GOT3 (cell line): Measurements from ENCODE around the gene MBNL2.

Experiments
- DNase-seq: peaks from one replicate; lab custom pipeline; 2025; ENCODE audit warnings: mixed read lengths; lab: John Stamatoyannopoulos, UW

Gene MBNL2

DNA sequence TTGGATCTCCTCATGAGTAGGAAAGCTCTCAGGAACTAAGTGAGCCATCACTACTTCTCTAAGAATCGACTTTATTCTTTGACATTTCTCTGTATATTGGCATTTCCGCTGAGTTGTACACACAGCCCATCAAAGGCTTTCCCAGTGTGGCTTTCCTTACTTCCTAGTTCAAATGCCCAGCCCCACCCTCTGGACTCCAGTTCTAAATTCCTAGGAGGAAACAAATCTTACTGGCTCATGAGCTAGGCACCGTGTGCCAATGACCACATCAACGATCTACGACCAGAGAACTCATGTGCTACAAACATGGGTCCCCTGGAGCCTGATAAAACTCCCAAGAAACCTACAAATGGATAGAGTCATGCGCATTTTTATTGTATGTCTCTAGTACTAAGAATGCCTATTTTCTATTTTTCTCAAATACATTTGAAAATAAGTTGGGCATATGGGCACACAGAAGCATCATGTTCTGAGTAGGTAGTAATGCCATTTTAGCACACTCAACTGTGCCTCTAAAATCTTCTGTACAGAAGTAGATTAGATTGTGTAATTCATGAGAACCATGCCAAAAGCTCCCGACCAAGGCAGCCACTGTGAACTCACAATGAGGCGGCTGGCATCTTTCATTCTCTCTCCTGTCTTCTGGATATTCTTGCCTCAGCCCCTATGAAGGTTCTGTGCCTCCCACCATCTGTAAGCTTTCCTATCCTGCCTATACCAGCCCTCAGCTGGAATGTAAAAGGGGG, 201.3 kb downstream of the MBNL2 start:
- DNase-seq, result no peak

DNA sequence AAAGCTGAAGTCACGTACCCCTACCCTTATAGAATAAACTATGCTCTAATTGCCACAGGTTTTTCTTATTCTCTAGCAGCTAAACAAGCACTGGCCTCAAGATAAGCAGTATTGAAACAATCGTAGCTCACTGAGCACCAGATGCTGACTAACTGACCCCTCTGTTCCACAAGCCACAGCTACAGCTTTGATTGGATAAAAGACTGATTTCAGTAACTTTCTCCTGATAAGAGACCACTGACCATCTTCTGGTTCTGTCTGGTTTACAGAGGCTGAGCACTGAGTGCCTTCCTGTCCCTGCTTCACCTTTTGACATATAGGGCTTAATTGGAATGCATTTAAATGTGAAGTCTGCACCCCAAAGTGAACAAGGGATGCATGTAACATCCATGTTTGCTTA, 203.5 kb downstream of the MBNL2 start:
- no peak for DNase-seq

DNA sequence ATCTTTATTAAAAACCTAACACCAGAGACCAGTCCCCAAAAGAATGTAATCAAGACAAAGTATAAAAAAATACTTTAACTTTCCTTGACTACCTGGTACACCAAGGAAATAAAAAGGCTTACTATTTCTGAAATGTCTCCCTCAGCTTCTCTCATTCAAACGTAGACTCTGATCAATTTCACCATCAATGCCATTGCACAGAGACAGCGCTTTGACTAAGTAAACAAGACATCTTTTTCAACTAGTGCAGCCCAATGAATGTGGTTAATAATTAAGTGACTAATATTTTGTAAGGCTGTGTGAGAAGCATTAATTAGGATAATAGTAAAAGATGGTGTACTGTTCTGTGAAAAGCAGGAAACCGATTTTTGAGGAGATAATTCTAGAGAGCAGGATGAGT, 204.6 kb downstream of the MBNL2 start:
- no peak for DNase-seq

DNA sequence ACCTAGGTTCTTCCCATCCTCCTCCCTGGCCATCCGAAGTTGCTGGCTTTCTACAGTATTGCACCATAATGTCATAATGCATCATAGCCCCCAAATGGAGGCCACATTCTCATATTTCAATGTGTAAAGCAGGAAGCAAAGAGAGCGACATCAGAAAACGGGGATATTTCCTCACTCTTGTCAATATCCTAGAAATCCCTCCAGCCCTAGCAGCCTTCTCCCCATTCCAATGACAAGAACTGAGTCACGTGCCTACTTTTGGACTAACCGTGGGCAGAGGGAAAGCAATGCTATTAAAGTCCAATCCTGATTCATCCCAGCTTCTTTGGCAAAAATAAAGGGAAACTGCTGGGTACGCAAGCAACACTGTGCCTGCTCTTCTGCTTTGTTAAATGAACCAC, 207.5 kb downstream of the MBNL2 start:
- DNase-seq, result no peak

DNA sequence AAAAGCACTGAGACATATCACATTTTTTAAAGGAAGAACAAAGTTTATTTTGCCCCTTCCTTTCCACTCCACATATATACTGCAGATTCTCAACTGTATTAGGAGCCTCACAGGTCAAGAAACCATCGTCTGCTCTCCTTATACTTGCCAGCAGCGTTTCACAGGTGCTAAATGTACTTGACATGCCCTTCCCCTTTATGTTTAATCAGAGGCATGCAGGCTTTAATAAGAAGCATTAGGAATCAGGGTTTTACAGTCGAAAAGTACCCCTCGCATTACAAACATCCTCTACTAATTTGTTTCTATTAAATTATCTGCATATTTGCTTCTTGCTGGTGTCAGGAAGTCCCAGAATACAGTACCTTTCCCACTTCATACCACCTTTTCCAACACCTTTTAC, 208.2 kb downstream of the MBNL2 start:
- no peak for DNase-seq

DNA sequence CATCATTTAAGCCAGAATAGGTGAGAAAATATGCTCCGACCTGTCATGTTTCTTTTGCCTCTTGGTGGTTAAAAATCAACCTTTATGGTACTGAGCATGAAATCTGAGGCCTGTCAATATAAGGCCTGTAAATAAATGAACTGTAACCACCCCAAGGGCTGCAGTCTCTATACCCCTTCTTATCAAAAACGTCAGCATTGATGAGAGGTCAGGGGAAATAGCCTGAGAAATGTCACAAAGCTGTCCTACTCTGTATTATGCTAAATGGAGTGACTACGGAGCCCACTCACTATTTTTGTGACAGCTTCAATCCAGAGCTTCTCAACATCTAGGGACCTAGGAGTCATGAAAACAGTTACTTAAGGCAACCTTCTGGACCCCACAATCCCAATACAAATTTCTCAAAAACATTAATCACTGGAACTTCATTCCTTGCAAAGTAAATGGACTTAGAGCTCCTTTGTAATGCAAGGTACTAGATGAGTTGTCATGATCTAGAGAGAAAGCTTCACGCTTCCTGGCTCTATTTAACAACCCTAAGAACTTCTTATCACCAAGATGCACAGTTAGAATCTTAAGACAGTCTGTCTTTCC, 209.1 kb downstream of the MBNL2 start:
- no peak for DNase-seq

DNA sequence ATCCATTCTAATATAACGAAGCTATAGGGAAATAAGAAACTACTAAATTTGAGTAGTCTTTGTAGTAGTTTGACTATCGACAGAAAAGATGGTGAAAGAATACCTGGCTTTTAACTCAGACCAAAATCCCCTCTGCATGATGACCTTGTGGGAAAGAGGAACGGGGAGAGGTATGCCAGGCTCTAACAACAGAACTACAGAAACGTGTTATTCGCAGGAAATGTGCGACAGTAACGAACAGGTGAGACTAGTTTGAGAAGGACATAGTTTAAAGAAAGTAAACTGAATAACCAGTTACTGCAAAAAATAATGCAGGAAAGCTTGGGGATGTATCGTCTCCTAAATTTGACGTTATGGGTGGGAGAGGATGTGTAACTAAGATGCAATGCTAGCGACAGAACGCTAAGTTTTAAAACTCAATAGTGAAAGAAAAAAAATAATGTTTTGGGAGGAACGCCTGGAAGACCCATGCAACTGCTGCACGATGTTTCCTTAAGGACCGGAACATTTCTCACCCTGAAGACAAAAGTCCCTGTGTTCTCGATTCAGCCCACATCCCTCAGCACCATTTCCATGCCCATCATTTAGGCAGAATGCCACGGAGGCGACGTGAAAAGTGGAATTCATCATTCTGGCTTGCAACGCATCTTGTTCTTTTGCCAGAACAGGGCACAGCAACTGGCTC, 210.2 kb downstream of the MBNL2 start:
- no peak for DNase-seq

DNA sequence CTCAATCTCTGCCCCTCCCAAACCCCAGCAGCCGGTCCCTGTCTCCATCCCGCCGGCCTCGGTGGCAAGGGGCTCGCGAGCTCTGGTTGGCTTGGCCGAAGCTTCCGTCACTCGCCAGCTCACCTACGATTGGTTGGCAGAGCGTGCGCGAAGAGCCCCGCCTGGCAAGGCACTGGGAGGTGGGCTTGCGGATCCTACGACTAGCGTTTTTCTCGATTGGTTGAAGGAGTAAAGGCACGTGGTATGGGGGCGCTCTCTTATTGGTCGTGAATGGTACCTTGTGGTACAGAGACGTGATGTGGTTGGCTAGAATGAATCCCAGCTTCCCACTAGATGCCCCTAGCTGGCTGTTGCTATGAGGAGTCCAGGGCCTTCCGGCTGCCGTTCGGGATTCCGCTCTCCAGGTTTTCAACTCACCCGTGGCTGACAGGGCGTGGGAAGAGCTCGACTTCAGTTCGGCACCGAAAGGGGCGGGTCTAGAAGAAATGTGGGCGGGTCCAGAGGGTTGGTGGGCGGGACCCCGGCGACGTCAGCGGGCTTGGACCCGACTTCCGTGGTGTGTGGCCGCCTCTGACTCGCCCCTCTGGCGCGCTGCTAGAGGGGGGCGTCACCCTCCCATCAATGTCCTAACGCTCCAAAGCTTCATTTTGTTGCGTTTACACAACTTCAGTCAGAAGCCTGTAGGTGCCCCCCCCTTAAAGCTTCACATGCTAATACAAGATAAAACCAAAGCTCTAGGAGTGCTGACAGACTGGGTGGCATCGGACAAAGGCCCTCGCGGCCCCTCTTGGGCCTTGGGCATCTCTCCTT, 211.0 kb downstream of the MBNL2 start:
- DNase-seq, result peak; percentile 98

DNA sequence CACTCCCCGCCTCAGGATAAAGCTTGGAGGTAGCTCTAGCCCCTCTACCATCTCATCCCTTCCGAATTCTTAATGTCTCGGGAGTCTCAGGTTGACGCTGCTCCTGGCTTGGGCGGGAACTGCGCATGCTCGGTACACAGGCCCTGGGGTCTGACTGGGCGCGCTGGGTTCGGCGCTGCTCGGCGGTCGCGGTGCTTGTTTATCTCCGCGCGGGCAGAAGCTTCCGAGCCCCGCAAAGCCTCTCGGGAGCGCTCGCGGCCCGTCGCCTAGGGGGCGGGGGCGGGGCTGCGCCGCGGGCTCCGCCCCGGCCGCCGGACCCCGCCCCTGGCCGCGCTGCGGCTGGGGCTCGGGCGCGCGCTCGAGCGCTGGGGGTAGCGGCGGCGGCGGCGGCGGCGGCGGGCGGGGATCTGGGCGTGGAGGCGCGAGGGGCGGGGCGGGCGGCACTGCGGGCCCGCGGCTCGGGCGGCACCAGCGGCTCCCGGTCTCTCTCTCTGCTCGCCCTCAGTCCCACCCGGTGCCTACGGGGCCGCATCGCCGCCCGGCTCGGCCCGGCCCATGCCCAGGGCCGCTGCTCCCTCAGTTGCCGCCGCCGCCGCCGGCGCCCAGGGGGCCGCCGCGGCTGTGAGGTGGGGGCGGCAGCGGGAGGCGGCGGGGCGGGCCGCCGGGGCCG, 211.7 kb downstream of the MBNL2 start, which contains the start of gene RAP2A:
Gene RAP2A, plus strand, starts transcription at position 443 of the 670 bp plus-strand sequence. CDS start 302 bp downstream, outside the sequence.
- peak; percentile 63 for DNase-seq

DNA sequence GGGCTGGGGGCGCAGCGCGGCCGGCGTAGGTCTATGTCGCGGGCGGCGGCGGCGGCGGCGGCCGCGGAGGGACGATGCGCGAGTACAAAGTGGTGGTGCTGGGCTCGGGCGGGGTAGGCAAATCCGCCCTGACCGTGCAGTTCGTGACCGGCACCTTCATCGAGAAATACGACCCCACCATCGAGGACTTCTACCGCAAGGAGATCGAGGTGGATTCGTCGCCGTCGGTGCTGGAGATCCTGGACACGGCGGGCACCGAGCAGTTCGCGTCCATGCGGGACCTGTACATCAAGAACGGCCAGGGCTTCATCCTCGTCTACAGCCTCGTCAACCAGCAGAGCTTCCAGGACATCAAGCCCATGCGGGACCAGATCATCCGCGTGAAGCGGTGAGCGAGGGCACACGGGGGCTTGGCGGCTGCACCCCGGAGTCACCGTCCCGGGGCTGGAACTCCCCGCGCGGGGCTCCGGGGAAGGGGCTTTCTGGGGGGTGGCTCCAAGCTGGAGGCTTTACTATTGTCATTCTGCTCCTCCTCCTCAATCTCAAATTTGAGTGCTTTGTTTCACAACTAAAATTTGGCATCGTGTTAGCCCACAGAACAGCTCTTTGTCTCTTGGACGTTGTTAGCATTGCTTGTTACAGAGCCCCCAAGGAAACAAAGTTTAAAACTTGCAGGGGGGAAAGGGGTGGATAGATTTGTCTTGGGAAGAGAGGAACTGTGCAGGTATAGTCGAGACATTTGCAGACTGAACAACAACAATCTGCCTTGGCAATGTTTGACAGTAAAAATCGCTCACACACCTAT, 212.5 kb downstream of the MBNL2 start:
- DNase-seq, result no peak

DNA sequence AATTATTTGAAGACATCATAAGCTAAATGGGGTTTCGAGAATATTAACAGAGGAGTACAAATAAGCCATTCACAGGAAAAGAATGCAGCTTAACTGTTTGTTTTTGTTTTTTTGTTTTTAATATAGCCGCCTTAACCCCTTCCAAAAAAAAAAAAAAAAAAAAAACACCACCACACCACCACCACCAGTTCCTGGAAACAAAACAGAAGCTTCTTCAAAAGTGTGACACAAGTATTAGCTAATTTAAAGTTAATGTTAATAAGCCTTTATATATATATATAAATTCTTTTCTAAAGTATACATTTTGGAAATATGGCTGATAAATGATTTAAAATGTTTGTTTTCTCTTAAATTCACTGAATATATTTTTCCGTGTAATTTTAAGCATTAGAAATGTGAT, 213.2 kb downstream of the MBNL2 start:
- no peak for DNase-seq

DNA sequence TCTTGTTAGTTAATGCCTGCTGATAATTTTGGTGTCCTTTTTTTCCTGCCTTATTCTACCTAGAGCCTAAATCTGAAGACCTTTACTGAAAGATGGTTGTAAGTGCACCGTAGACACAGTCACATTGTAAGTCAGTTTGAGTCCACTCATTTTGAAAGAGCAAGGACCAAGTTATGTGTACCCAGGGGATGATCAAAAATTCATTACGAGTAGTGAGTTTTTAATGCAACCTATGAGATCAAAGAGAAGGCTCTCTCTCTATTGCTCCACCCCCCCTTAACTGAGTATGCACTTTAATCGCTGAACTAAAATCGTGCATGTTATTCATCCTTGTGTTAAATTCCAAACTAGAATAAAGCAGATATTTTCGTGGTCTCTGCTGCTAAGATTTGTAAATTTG, 213.7 kb downstream of the MBNL2 start:
- DNase-seq, result no peak

DNA sequence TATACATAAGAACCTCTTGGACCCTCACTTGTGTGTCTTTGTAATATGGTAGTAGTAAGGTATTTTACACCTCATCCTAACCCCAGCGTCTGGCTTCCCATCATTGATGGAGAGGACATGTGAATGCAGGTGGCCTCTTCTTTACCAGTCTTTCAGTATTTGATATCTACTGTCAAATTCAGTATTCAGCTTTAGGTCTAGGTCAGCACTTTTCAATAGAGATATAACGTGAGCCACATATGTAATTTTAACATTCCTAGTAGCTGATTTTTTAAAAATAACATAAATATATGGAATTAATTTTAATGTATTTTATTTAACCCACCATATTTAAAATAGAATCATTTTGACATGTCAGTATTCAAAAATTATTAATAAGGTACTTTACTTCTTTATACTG, 214.7 kb downstream of the MBNL2 start:
- DNase-seq, result no peak

DNA sequence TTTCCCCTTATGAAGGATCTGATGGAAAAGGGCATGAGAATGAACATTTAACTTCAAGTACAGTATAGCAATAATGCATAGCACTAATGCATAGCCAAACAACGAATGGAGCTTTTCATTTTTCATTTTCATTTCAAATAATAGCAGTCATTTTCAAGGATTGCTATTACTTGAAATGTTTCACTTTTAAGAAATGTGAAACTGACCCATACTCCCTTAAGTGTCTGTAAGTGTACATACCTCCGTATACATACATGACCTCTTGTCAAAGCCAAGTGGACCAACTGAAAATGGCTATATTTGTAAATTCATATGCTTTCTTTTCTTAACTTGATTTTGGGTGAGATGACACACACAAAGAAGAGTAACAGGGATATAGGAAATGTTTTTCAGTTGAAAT, 215.6 kb downstream of the MBNL2 start:
- no peak for DNase-seq

DNA sequence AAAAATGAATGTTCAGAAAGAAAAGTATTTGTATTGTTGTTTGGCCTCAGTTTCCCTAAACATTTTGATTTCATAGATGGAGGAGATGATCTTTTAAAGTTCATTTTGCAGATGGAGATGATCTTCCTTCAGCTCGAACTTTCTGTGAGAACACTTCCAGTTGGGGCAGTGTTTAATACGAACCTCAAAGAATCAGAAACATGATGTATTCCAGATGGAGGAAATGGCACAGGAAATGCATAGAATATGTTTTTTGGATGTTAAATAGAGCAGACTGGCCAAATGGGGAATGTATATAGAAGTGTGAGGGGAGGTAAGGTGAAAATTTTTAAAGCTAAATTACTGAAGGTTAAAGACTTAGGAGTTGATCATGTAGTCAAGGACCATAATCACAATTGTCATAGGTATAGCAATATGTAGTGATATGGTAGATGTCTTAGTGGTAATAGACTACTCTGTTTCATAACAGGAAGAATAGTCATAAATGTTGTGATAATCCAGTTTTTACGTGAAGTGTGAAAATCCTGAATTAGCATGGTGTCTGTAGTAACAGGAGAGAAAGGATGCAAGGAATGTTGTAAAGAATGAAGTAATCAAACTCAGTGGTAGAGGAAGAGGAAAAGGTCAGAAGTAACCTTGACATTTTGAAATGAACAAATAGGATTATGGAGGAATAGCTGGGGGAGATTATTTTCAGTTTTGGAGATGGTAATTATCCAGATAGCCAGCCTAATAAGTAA, 216.9 kb downstream of the MBNL2 start:
- no peak for DNase-seq

DNA sequence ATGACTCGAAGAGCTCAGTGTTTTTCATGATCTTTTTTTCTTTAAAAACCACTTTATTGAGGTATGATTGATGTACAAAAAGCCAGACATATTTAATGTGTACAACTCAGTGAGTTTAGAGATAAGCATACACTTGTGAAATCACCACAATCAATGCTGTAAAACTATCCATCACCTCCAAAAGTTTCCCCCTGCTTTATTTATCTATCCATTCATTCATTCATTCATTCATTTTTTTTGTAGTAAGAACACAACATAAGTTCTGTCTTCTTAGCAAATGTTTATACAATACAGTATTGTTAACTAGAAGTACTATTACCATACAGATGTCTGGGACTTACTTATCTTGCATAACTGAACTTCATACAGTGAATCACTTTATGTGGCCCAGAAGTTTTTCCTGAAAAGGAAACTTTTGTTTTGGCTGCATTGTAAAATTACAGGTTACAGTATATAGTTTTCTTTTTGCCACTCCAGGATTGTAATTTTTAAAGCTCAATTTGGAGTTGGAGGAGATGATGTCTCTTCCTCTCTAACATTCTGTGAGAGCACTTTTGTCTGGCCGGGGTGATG, 218.6 kb downstream of the MBNL2 start:
- DNase-seq, result no peak

DNA sequence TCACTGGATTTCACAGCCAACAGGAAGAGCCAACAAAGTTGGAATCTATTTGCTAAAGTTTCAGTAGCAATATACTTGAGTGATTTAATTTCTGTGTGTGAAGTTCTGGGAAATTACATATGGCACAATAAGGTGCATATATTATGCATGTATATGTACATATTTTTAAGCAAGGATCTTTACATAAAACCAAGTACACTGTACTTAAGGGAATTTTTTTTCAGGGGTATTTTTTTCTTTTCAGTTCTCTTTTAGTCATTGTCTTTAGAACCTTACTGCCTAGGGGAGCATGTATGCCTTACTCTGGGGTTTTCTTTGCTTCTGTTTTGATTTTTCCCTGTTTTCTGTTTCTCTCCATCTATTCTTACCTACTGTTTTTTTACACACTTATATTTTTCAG, 219.2 kb downstream of the MBNL2 start:
- DNase-seq, result no peak
